Activated T-helper 1 cell treated with anti-CD3 and anti-CD28 coated beads, Interleukin-2, amount 50 U/mL, for 16 hours (primary cell): ENCODE results near the gene SRPK2.

Experiments
- DNase-seq, 2 donors: peaks; one replicate each; pipeline ENCODE4 v3.0.0-alpha.2; 2020; ENCODE audit warnings: low read depth in 1 of 2, low spot score in 1 of 2

The SRPK2 gene

GRCh38 chr7:105227391-105227790 lies 161.3 kb downstream of the SRPK2 start:
- no peak for DNase-seq

DNA sequence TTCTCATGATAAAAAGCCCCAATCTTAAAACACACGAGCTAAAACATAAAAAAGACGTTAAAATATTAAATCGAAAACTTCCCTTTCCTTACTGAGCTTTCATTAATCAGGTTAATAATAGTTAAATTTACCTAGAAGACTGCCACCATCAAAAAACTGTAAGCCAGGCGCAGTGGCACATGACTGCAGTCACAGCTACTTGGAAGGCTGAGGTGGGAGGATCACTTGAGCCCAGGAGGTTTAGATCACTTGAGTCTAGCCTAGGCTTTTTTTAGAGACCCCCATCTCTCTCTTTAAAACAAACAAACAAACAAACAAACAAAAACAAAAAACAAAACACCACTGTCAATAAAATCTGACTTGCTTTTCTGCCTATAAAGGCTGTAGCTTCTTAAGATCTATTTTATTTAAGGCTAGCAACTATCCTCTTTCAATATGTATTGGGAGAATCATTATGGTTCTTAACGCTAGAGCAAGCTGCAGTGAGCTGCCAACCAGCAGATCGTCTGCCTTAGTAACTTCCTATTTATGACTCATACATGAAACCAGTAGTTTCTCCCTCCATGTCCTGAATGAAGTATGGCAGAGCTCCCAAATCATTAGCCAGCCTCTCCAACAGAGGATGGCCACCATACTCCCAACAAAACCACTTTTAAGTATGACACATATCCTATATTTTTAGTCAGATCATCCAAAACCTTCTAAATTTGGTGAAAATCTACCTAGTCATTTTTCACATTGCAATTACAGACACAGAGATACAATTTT lies 163.7 kb downstream of the SRPK2 start:
- no peak for DNase-seq

- no peak for DNase-seq
Measured at GRCh38 chr7:105222953-105223352, 165.8 kb downstream of the SRPK2 start.

DNA sequence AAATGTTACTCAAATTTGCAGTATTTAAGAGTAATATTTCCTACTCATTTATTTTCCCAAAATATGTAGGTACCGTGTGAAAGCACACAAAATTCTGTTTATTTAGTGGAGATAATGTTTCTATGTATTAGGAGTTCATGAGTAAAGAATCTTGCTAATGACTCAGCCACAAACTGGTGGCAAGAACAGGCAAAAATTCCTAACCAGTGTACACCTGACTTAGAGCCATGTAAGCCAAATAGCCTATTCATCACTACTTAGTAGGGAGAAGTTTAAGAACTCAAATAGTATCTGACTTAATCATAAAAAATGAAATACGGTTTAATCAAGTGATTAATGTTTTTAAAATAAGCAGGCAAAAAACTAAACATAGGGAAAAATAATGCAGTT lies 169.0 kb downstream of the SRPK2 start:
- no peak for DNase-seq

DNA sequence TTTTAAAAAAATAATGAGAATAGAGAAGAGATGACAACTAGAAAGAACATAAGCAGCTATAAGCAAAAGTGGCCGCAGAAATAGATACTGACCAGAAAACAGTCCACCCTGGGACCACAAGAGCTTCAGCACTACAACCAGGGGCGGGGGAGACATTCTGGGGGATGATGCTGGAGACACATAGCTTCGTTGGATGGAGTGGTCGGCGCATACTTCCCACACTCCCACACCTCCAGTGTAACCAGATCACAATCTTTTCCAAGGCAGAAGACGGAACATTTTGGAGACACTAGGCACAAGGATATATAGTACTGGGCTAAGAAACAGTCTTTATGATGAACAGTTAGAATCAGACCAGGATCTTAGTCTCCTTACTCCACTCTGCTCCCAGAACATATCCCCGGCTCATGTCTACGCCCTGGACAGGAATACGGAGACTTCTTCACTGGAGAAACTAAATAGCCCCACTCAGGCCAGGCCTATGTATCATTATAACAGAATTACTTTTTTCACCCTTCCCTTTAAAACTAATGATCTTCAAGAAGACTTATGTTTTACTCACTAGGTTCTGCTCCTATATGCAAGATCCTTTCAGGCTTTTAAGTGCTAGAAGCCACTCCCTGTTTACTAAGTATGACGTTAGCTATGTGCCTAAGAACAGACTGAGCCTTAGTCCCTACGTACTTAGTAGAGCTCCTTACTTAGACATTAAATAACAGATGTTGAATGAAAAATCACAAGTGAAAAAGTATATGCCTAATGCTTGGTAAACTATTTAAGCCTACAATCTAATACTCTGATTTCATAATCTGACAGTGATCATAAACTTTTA lies 169.6 kb downstream of the SRPK2 start:
- DNase-seq = no peak

DNA sequence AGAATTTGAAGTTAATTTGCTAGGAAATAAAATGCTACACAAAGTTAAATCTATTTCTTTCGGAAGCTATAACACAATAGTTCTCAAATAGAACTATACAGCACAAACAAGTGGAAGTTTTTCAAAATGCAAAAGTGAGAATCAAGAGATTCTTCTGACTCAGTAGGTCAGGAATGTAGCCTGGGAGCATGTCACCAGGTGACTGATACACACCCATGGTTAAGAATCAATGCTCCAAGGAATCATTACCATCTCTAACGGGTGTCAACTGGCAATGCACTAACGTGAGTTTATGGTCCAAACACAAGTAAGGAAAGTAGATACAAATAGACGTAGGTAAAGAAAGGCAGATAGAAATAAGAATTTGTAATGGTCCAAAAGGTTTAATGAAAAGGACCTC lies 170.5 kb downstream of the SRPK2 start:
- DNase-seq = no peak

DNA sequence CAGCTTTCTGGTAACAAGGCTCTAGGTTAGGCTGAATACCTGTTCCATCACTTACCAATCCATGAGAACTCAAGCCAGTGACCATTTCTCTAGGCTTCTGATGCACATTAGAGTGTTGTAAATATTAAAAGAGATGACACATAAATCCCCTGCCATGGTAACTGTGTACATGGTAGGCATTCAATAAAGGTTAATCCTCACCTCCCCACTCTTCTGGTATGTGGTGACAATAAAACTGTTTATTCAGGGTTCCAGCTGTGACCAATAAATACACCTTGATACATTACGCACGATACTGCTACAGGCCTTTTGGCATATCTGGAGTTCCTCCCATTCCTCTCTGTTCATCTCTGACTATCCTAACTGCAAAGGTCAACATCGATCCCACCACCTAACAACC lies 171.9 kb downstream of the SRPK2 start:
- no peak for DNase-seq

DNA sequence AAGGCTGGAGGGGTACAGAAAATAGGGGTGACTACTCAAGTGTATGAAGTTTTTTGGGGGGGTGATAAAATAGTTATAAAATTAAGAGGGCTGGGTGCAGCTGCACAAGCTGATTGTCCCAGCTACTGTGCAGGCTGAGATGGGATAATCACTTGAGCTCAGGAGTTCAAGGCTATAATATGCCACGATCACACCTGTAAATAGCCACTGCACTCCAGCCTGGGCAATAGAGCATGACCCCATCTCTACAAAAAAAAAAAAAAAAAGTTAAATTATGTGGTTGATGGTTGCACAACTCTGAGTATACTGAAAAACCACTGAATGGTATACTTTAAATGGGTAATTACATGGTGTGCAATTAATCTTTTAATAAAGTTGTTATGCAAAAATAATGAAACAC lies 172.9 kb downstream of the SRPK2 start:
- no peak for DNase-seq

DNA sequence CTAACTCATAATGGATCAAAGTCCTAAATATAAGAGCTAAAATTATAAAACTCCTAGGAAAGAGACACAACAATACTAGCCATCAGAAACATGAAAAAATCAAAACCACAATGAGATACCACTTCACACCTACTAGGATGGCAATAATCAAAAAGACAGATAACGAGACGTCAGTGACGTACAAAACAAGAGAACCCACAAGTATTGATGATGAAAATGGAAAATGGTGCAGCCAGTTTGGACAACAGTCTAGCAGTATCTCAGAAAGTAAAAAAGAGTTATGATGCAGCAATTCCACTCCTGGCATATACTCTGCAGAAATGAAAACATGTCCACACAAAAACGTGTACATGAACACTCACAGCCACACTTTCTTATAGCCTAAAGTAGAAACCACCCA lies 173.5 kb downstream of the SRPK2 start:
- DNase-seq = no peak

DNA sequence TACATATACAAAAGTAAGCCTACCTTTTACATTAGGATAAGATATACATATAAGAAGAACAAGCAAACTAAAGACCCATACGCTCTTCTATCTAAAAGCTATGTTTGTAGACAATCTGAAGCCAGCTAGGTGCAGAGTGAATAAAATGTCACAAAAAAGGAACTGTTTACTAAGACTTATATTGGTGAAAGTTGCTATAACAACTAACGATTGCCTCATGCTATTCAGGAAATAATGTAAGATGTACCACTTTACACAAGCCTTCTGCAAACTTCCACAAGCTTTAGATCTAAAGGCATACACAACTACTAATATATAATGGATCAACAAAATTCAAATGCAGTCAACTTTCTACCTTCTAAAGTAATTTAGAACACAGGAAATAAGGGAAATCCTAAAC lies 175.1 kb downstream of the SRPK2 start:
- DNase-seq = no peak

DNA sequence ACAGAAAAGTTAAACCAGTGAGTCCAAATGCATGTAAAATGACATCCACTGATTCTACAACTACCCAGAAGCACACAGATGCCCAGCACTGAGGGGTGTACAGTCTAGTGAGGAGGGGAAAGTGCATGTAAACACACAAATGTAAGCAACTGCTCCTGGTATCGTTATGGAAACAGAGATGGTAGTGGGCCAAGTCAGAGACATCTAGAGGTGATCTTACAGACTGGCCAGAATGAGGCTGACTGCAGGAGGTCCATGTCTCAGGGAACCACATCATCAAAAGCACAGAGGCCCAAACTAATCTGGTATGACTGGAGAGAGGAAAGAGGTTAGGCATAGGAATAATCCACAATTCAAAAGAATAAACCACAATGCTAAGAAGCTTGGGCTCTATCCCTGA lies 176.5 kb downstream of the SRPK2 start:
- no peak for DNase-seq

GRCh38 chr7:105210721-105211205 lies 178.0 kb downstream of the SRPK2 start:
- DNase-seq = no peak

DNA sequence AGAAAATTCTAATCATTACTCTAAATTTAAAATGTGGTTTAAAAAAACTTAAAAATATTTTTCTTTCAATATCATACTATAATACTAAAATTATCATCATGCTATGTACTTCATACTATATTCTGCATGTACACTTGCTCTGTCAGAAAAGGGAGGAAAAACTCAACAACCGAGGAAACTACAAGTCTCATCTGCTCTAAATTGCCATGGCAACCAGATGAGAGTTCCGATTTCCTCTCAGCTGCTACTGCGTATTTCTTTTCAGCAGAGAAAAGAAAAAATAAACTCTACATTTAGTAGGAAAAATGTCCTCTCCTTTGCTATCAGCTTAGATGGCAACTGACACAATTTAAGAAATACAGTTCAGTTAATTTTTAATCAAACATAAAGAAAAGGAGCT lies 178.9 kb downstream of the SRPK2 start:
- no peak for DNase-seq

DNA sequence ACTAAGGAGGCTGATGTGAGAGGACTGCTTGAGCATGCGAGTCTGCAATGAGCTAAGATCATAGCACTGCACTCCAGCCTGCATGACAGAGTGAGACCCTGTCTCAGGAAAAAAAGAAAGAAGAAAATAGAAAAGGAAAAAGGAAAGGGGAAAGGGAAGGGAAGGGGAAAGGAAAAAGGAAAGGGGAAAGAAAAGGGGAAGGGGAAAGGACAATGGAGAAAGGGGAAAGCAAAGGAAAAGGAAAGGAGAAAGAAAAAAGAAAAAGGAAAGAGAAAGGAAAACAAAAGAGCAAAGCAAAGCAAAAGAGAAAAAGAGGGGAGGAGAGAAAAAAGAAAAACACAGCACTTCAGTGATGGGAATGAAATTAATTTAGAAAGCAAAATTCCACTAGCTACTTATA lies 179.3 kb downstream of the SRPK2 start:
- no peak for DNase-seq

DNA sequence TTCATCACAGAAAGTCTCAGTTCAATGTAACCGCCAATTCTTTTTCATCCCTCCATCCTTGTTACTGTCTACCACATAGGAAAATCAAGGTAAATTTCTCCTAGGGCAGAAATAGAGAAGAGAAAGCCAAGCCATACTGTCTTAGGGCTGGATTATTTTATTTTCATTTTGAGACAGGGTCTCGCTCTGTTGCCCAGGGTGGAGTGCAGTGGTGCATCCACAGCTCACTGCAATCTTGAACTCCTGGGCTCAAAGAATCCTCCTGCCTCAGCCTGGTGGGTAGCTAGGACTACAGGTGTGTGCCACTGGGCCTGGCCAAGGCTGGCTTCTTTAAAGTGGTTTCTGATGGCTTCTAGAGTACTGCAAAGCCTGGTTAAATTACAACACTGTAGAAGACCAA lies 181.7 kb downstream of the SRPK2 start:
- no peak for DNase-seq

DNA sequence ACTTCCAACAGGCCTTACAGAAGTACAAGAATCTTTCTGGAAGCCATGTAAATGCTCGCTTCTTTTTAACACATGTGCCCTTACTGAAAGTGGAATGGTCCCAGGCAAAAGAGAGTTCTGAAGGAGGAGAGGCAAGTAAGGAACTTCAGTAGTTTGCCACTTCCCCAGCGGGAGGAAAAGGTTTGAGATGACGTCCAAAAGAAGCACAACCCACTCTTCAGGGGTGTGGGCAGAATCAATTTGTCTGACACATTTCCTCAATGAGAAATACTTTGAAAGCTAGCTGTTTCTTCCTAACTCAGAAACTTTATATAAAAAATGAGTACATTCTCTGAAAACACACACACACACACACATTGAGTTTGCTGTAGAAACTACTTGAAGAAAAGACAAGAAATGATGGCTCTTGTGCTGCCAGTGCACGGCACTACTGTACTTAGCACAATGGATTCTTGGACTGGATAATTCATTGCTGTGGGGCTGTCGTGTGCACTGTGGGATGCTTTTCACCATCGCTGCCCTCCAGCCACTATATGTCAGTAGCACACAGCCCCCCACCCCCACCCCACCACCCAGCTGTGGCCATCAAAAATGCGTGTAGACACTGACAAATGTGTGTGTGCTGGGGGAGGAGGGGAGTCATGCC lies 183.0 kb downstream of the SRPK2 start:
- no peak for DNase-seq

GRCh38 chr7:105204953-105205352 lies 183.8 kb downstream of the SRPK2 start:
- no peak for DNase-seq

DNA sequence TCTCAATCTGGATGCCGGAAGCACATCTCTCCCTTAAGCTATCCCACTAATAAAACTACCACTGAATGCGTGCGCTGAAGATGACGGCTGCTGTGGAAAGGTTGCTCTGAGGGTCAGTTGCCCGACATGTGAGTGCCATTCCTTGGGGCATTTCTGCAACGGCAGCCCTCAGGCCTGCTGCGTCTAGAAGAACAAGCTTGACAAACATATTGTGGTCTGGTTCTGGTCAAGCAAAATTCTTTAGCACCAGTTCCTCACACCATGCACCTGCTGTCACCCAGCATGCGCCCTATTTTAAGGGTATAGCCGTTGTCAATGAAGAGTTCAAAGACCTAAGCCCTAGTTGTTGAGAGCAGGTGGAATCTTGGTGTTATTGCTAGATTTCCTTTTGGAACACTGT lies 184.2 kb downstream of the SRPK2 start:
- no peak for DNase-seq

DNA sequence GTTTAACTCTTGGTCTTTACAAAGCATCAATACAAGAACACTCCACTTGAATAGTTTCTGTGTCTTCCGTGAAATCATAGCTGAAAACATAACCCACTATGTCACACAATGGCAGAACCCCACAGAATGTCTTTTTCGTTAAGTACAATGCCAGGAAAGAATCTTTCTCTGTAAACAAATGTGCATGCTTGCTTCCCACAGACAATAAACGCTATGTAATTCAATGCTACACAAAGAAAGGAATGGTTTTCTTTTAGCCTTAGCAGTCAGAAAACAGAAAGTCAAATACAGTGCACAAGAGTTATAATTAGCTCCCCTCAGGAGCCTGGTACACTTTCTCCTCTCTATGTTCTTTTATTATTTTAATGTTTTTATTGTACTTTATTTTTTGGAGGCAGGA lies 186.1 kb downstream of the SRPK2 start:
- no peak for DNase-seq

GRCh38 chr7:105199386-105199785 lies 189.3 kb downstream of the SRPK2 start:
- no peak for DNase-seq

DNA sequence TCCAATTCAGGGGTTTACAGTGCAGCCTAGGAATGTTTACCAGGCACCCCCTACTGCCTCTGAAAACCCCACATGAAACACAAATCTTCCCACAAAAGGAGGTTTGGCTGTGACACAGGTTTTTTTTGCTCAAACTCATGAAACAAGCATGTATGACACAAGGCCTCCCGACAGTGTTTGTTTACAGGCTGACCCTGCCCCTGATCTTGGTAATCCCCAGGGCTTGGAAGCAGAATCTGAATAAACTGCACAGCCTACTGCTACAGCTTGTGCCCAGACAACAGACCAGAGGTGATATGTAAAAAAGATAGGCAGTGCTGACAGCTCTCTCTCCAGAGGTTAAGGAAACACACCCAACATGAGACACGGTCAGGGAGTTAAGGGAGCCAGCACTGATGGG lies 190.5 kb downstream of the SRPK2 start:
- DNase-seq = no peak

- no peak for DNase-seq
Measured at GRCh38 chr7:105196473-105196872, 192.2 kb downstream of the SRPK2 start.
